Caco-2 (cell line): ENCODE results near the gene BMP6. TPM values are rescaled to one million over a fixed set of nuclear protein-coding genes. Genes with fewer than 3 reads are reported as not detected.

Experiments
- Bru-seq: library from RNA; stranded (reverse); fragments of 400-500 nt; gene quantifications from one replicate; lab custom pipeline; 2021; lab: Mats Ljungman, UMichigan
- BruChase-seq, 2 experiments: library from RNA; stranded (reverse); fragments of 400-500 nt; gene quantifications; one replicate each; lab custom pipeline; 2021; lab: Mats Ljungman, UMichigan
- BruUV-seq: library from RNA; stranded (reverse); fragments of 400-500 nt; replicated peaks from 2 replicates; lab custom pipeline; 2021; lab: Mats Ljungman, UMichigan
- CTCF ChIA-PET: fragments of 300-600 bp; sonication (Branson Sonifier 250); formaldehyde crosslinking; loops from one replicate; lab custom pipeline; 2022; ENCODE audit warnings: antibody characterized with exemption; lab: Charles Lee
- POLR2A ChIA-PET: fragments of 300-600 bp; sonication (Branson Sonifier 250); formaldehyde crosslinking; loops from one replicate; lab custom pipeline; 2022; ENCODE audit warnings: antibody characterized with exemption; lab: Charles Lee
- DNase-seq, 2 experiments: peaks; one replicate each; pipeline versions ENCODE4 v3.0.0 to v3.0.0-alpha.2; 2020 to 2022
- H3K27me3 ChIP-seq: replicated peaks from 2 replicates; pipeline ENCODE4 v1.6.0; 2011; ENCODE audit warnings: low read length; ENCODE audit not compliant: control insufficient read depth, insufficient read depth
- H3K36me3 ChIP-seq: 2 replicates; pipeline ENCODE4 v1.5.1; 2011; ENCODE audit warnings: low read length; ENCODE audit not compliant: control insufficient read depth, insufficient read depth
- H3K4me1 ChIP-seq: fragments of 250-450 bp; sonication (Bioruptor Pico); 2 replicates; pipeline ENCODE4 v1.5.1; 2020; ENCODE audit warnings: mild to moderate bottlenecking
- H3K4me3 ChIP-seq: 2 replicates; pipeline ENCODE4 v1.5.1; 2011; ENCODE audit warnings: low read depth, mild to moderate bottlenecking, control low read depth, low read length
- H3K9me3 ChIP-seq: fragments of 250-450 bp; sonication (Bioruptor Pico); 2 replicates; pipeline ENCODE4 v1.5.1; 2020; ENCODE audit warnings: mild to moderate bottlenecking, moderate library complexity
- H3K27ac Mint-ChIP-seq: one replicate; pipeline ENCODE4 v1.8.0; 2022; ENCODE audit warnings: mixed read lengths; ENCODE audit not compliant: unreplicated experiment
- H3K27me3 Mint-ChIP-seq: one replicate; pipeline ENCODE4 v1.8.0; 2022; ENCODE audit warnings: mixed read lengths; ENCODE audit not compliant: insufficient read depth, unreplicated experiment
- H3K36me3 Mint-ChIP-seq: one replicate; pipeline ENCODE4 v1.8.0; 2022; ENCODE audit warnings: mild to moderate bottlenecking, mixed read lengths; ENCODE audit not compliant: insufficient read depth, unreplicated experiment
- H3K4me1 Mint-ChIP-seq: one replicate; pipeline ENCODE4 v1.8.0; 2022; ENCODE audit warnings: low read depth, mixed read lengths; ENCODE audit not compliant: unreplicated experiment
- H3K4me3 Mint-ChIP-seq: one replicate; pipeline ENCODE4 v1.8.0; 2022; ENCODE audit warnings: mild to moderate bottlenecking, moderate library complexity, mixed read lengths; ENCODE audit not compliant: unreplicated experiment
- H3K9me3 Mint-ChIP-seq: one replicate; pipeline ENCODE4 v1.8.0; 2022; ENCODE audit warnings: mixed read lengths; ENCODE audit not compliant: unreplicated experiment
- intact Hi-C: fragments of 100-400 bp; cut with micrococcal nuclease; formaldehyde crosslinking; loops from one replicate; pipeline ENCODE4 v1.10.0; 2022; ENCODE audit not compliant: unreplicated experiment
- long read RNA-seq: library from polyadenylated mRNA; stranded (forward); transcript quantifications from one replicate; pipeline ENCODE4 v2.0.0, GENCODE V29; 2022
- total RNA-seq: library from RNA; stranded (reverse); gene quantifications from 2 replicates; pipeline ENCODE4 v1.2.3, GENCODE V29; 2022
- TF ChIP-seq, protein P1 (sequence below), 2 experiments: fragments of 200-600 bp in 1 of 2; IDR thresholded peaks; 1 replicate in 1 of 2; 2 replicates in 1 of 2; pipeline versions ENCODE4 v1.5.1 to v1.8.0; 2011 to 2022; ENCODE audit warnings: antibody characterized with exemption in 1 of 2, control low read depth in 1 of 2, inconsistent platforms in 1 of 2, low read depth in 1 of 2, low read length in 1 of 2, mild to moderate bottlenecking in 1 of 2, moderate library complexity in 1 of 2; ENCODE audit not compliant: insufficient read depth in 1 of 2, severe bottlenecking in 1 of 2, unreplicated experiment in 1 of 2

BMP6 gene
- total RNA-seq (0.39 and 0.61 TPM in 2 replicates), Bru-seq, nascent RNA (percentile 19 among the genes with signal in this experiment), BruChase-seq, experiment 1, labeled RNA remaining after a 2-hour chase (percentile 24 among the genes with signal in this experiment), BruChase-seq, experiment 2, labeled RNA remaining after a 6-hour chase (percentile 19 among the genes with signal in this experiment)
- long read RNA-seq, partial matches to known transcripts = 0 of 2 reads
- long read RNA-seq, other reads (novel, unspliced or antisense) = 1 of 2 reads

DNA sequence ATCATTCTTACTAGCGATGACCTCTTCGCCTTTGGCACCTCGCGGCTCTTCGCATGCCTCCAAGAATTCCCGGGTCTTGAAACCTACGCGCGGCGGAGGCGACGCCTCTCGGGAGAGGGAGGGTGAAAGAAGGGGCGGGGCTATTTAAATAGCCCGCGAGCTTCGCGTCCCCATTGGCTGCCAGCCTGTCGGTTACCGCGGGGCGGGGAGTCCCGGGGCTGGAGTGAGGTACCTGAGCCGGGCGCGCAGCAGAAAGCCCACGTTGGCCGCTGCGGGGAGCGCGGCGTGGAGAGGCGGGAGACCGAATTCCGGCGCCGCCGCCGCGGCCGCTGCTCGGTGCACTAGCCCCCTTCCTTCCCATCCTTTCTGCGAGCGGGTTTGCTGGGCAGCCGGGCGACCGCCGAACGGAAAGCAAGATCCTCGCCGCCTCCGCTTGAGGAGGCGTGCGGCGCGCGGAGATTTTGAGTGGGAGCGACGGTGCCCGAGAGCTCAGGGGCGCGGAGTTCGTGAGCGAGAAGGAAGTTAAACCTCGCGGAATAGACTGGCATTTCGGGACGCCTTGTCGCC is at the start of gene BMP6:
TSS of gene BMP6 (plus strand) at position 251 of the 567 bp plus-strand sequence. CDS start 857 bp downstream, outside the sequence.
- Histone ChIP-seq H3K27me3 (peaks cover 6% of the 10 kb centered on the region), H3K36me3 (no peaks in the 10 kb centered on the region), H3K4me1 (peaks cover 15% of the 10 kb centered on the region; the same call in 1 of the 2 replicates), H3K4me3 (peak within 1 kb of the TSS; percentile 42), H3K9me3 (no peaks in the 10 kb centered on the region)
- no peaks in the 10 kb centered on the region for H3K4me1 Mint-ChIP-seq
- BruUV-seq = no TSS peak
- peaks cover 24% of the 10 kb centered on the region for H3K27me3 Mint-ChIP-seq
- intact Hi-C loops = loop anchor here (2.0 to 10.0 kb wide), 2 partner anchors 85 to 189 kb away; partner anchors contain the start of gene TXNDC5
- no peaks in the 10 kb centered on the region for H3K36me3 Mint-ChIP-seq
- H3K27ac Mint-ChIP-seq = no peak within 1 kb of the TSS
- ChIA-PET POLR2A (no interaction called here), CTCF (interaction anchor here (0.6 to 0.7 kb wide), 3 partner anchors 79 to 376 kb away, joined by 4 read pairs; partner anchors contain the start of gene EEF1E1)
- no peaks in the 10 kb centered on the region for H3K9me3 Mint-ChIP-seq
- peak within 1 kb of the TSS; percentile 77 for H3K4me3 Mint-ChIP-seq
- TF ChIP-seq, protein P1, sequence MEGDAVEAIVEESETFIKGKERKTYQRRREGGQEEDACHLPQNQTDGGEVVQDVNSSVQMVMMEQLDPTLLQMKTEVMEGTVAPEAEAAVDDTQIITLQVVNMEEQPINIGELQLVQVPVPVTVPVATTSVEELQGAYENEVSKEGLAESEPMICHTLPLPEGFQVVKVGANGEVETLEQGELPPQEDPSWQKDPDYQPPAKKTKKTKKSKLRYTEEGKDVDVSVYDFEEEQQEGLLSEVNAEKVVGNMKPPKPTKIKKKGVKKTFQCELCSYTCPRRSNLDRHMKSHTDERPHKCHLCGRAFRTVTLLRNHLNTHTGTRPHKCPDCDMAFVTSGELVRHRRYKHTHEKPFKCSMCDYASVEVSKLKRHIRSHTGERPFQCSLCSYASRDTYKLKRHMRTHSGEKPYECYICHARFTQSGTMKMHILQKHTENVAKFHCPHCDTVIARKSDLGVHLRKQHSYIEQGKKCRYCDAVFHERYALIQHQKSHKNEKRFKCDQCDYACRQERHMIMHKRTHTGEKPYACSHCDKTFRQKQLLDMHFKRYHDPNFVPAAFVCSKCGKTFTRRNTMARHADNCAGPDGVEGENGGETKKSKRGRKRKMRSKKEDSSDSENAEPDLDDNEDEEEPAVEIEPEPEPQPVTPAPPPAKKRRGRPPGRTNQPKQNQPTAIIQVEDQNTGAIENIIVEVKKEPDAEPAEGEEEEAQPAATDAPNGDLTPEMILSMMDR (IDR thresholded peaks at IDR 0.05; ENCODE audit: insufficient read depth in 1 of 2, low read depth in 1 of 2, low read length in 1 of 2, severe bottlenecking in 1 of 2, unreplicated experiment in 1 of 2) = no peak
- DNase-seq = peak; percentile 91 to 92

DNA sequence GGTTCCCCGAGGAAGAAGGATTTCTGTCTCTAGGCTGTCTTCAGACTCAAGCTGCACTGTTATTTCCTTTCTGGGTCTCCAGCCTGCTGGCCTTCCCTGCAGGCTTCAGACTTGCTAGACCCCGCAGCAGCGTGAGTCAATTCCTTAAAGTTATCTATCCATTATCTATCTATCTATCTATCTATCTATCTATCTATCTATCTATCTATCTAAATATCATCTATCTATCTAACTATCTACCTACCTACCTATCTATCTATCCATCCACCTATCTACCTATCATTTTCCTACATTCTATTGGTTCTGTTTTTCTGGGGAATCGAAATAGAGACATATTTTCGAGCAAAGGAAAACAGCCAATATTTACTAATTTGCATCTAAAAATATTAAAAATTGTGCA is 48.7 kb upstream of the BMP6 start:
- intact Hi-C loops = no loop called here
- TF ChIP-seq, protein P1 (IDR thresholded peaks at IDR 0.05; ENCODE audit: insufficient read depth in 1 of 2, low read depth in 1 of 2, low read length in 1 of 2, severe bottlenecking in 1 of 2, unreplicated experiment in 1 of 2) = no peak
- ChIA-PET POLR2A (no interaction called here), CTCF (no interaction called here)
- no peaks in the 10 kb centered on the region for H3K36me3 Mint-ChIP-seq
- no TSS peak for BruUV-seq
- H3K4me1 ChIP-seq = peaks cover 22% of the 10 kb centered on the region
- no peak for DNase-seq
- H3K9me3 ChIP-seq = no peaks in the 10 kb centered on the region
- H3K27me3 Mint-ChIP-seq = no peaks in the 10 kb centered on the region
- H3K4me1 Mint-ChIP-seq = peaks cover 22% of the 10 kb centered on the region
- no peaks in the 10 kb centered on the region for H3K9me3 Mint-ChIP-seq
- no peaks in the 10 kb centered on the region for H3K36me3 ChIP-seq
- H3K27ac Mint-ChIP-seq = no peak overlapping the region
- no peaks in the 10 kb centered on the region for H3K27me3 ChIP-seq
- no peak overlapping the region for H3K4me3 ChIP-seq
- no peak overlapping the region for H3K4me3 Mint-ChIP-seq

DNA sequence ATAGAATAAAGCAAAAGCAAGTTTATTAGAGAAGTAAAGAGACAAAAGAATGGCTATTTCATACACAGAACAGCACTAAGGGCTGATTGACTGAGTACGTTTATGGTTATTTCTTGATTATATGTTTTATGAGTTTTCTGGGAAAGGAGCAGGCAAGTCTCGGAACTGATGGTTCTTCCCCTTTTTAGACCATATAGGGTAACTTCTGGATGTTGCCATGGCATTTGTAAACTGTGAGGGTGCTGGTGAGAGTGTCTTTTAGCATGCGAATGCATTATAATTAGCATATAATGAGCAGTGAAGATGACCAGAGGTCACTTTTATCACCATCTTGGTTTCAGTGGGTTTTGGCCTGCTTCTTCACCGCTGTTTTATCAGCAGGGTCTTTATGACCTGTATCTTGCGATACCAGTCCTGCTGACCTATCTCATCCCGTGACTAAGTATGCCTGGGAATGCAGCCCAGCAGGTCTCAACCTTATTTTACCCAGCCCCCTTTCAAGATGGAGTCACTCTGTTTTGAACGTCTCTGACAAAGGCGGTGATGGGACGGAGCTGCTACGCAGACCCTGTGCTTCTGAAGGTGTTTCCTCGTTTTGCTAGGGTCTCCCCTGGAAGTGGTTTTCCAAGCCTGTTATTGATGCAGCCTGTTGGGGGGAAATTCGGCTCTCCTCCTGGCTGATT is 45.4 kb upstream of the BMP6 start:
- Histone ChIP-seq H3K27me3 (no peaks in the 10 kb centered on the region), H3K4me1 (peaks cover 14% of the 10 kb centered on the region), H3K9me3 (no peaks in the 10 kb centered on the region), H3K4me3 (no peak overlapping the region), H3K36me3 (no peaks in the 10 kb centered on the region)
- H3K4me1 Mint-ChIP-seq = peaks cover 21% of the 10 kb centered on the region
- no TSS peak for BruUV-seq
- no peaks in the 10 kb centered on the region for H3K9me3 Mint-ChIP-seq
- H3K27ac Mint-ChIP-seq = no peak overlapping the region
- intact Hi-C loops = no loop called here
- CTCF ChIA-PET = no interaction called here
- TF ChIP-seq, protein P1 (IDR thresholded peaks at IDR 0.05; ENCODE audit: insufficient read depth in 1 of 2, low read depth in 1 of 2, low read length in 1 of 2, severe bottlenecking in 1 of 2, unreplicated experiment in 1 of 2) = no peak
- DNase-seq = no peak
- H3K36me3 Mint-ChIP-seq = no peaks in the 10 kb centered on the region
- H3K27me3 Mint-ChIP-seq = no peaks in the 10 kb centered on the region
- POLR2A ChIA-PET = no interaction called here
- H3K4me3 Mint-ChIP-seq = no peak overlapping the region
